BE2C (cell line): ENCODE data around the gene CHI3L1.

ENCODE experiments used
- DNase-seq: peaks from one replicate; pipeline ENCODE4 v3.0.0-alpha.2; 2020
- H3K27me3 ChIP-seq: fragments of 250-450 bp; sonication (Bioruptor Pico); 2 replicates; pipeline ENCODE4 v1.5.1; 2020; ENCODE audit warnings: mild to moderate bottlenecking
- H3K36me3 ChIP-seq: fragments of 250-450 bp; sonication (Bioruptor Pico); 2 replicates; pipeline ENCODE4 v1.5.1; 2020; ENCODE audit warnings: mild to moderate bottlenecking
- H3K4me1 ChIP-seq: fragments of 250-450 bp; sonication (Bioruptor Pico); 2 replicates; pipeline ENCODE4 v1.5.1; 2020
- H3K4me3 ChIP-seq: 2 replicates; pipeline ENCODE4 v1.5.1; 2011; ENCODE audit warnings: low read depth, low read length
- H3K9me3 ChIP-seq: fragments of 250-450 bp; sonication (Bioruptor Pico); 2 replicates; pipeline ENCODE4 v1.5.1; 2020
- TF ChIP-seq, protein P1 (sequence below): IDR thresholded peaks from 2 replicates; pipeline ENCODE4 v1.5.1; 2012; ENCODE audit warnings: mild to moderate bottlenecking, low read depth, low read length

Gene CHI3L1

DNA sequence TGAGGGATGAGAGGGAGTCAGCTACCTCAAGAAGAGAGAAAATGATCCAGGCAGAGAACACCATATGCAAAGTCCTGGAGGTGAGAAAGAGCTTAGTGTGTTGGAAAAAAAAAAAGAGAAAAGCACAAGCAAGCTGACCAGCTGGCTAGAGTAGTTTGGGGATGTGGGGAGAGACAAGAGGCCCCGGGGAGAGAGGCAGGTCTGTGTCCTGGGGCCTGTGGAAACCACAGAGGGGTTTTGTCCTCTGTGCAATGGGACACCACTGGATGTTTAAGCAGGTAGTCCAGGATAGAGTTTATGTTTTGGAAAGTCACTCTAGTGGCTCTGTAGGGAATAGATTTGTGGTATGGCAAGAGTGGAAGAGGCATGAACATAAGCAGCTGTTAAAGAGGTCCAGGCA, 14.4 kb upstream of the CHI3L1 start:
- no peak for DNase-seq
- no peak overlapping the region for H3K4me3 ChIP-seq
- no peaks in the 10 kb centered on the region for H3K36me3 ChIP-seq
- TF ChIP-seq, protein P1, sequence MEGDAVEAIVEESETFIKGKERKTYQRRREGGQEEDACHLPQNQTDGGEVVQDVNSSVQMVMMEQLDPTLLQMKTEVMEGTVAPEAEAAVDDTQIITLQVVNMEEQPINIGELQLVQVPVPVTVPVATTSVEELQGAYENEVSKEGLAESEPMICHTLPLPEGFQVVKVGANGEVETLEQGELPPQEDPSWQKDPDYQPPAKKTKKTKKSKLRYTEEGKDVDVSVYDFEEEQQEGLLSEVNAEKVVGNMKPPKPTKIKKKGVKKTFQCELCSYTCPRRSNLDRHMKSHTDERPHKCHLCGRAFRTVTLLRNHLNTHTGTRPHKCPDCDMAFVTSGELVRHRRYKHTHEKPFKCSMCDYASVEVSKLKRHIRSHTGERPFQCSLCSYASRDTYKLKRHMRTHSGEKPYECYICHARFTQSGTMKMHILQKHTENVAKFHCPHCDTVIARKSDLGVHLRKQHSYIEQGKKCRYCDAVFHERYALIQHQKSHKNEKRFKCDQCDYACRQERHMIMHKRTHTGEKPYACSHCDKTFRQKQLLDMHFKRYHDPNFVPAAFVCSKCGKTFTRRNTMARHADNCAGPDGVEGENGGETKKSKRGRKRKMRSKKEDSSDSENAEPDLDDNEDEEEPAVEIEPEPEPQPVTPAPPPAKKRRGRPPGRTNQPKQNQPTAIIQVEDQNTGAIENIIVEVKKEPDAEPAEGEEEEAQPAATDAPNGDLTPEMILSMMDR, result no peak
- H3K27me3 ChIP-seq, result no peaks in the 10 kb centered on the region
- no peaks in the 10 kb centered on the region for H3K9me3 ChIP-seq
- no peaks in the 10 kb centered on the region for H3K4me1 ChIP-seq

DNA sequence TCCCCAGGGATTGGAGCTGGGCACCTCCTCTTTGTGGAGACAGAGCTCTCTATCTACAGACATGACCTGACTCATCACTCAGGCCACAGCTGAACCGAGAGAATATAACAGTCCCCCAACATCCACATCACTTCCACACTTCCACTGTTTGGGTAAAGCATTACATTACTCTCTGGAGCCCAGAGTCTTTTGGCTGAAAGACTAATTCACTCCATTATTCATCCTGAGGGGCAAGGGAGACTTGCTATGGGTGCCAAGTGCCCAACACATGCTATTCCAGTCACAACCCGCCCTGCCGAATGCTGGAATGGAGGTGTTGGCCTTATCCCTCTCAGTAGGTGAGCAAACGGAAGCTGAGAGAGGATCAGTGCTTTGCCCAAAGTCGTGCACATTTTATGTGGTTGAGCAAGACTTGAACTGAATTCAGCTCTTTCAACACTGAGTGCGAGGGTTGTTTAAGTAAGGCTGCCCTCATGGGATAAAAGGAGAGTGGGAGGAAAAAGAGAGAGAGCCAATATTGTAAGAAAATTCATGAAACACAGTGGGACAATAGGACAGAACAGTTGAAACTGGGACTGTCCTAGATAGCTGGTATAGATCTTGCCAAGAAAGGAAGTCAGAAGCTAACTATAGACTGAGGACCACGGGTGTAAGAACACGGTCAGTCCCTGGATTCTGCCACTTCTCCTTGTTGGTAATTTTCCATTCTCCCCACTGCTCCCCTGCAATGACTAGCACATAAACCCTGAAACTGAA, 13.5 kb upstream of the CHI3L1 start:
- no peak for DNase-seq
- TF ChIP-seq, protein P1, result no peak
- H3K4me1 ChIP-seq, result no peaks in the 10 kb centered on the region

DNA sequence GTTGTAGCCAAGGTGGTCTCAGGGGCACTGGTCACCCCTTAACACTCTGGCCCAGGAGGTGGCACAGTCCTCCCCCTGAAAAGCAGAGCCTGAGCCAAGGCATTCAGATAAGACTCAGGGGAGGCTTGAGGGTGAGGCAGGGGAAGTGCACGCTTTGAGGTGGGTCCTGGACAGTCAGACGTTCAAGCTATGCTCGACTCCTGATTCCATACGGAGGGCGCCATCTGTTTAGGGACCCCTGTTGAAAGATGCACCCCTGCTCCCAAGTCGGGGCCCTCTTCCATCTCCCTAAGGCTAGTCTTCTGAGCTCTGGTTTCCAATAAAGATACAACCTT, 12.9 kb upstream of the CHI3L1 start:
- no peak overlapping the region for H3K4me3 ChIP-seq
- no peaks in the 10 kb centered on the region for H3K4me1 ChIP-seq
- no peak for DNase-seq
- TF ChIP-seq, protein P1, result no peak
- no peaks in the 10 kb centered on the region for H3K36me3 ChIP-seq
- no peaks in the 10 kb centered on the region for H3K27me3 ChIP-seq
- no peaks in the 10 kb centered on the region for H3K9me3 ChIP-seq

More for the DNA sequence above, 13.5 kb upstream of the CHI3L1 start:
- Histone ChIP-seq H3K36me3 (no peaks in the 10 kb centered on the region), H3K4me3 (no peak overlapping the region), H3K9me3 (no peaks in the 10 kb centered on the region), H3K27me3 (no peaks in the 10 kb centered on the region)

DNA sequence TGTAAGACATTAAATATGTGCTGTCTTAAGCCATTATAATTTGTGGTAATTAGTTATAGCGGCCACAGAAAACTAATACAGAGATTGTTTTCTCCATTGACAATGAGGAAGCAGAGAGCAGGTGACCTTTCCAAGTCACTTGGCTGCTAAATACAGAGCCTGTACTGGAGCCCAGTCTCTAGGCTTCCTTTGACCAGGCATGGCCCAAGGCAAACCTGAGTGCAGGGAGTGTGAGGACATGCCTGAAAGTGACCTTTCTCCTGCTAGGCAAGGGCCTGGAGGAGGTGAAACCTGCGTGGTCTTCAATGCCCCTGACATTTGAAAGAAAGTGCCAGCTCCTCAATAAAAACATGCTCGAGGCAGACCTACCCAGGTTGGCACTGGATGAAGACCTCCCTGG, 12.5 kb upstream of the CHI3L1 start:
- H3K36me3 ChIP-seq, result no peaks in the 10 kb centered on the region
- no peak overlapping the region for H3K4me3 ChIP-seq
- H3K27me3 ChIP-seq, result no peaks in the 10 kb centered on the region
- TF ChIP-seq, protein P1, result no peak
- H3K9me3 ChIP-seq, result no peaks in the 10 kb centered on the region
- DNase-seq, result no peak
- H3K4me1 ChIP-seq, result no peaks in the 10 kb centered on the region

DNA sequence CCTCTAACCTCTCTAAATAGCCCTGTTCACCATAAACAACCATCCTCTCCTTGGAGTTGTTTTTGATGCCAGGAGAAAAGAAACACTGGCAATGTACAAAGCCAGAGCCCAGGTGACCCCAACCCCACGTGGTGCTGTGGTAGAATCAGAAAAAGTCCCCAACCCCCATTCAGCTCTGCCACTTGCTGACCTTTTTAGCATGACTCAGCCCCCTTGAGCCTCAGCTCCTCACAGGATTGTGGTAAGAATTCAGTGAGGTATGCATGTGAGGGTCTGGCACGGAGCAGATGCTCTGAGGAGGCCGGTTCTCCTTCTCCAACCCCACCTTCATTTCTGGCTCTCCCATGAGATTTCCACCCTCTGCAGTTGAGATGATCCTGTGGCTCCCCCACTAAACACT, 11.1 kb upstream of the CHI3L1 start:
- no peak for DNase-seq
- Histone ChIP-seq H3K36me3 (no peaks in the 10 kb centered on the region), H3K4me1 (no peaks in the 10 kb centered on the region), H3K9me3 (no peaks in the 10 kb centered on the region), H3K27me3 (no peaks in the 10 kb centered on the region), H3K4me3 (no peak overlapping the region)
- TF ChIP-seq, protein P1, result no peak

DNA sequence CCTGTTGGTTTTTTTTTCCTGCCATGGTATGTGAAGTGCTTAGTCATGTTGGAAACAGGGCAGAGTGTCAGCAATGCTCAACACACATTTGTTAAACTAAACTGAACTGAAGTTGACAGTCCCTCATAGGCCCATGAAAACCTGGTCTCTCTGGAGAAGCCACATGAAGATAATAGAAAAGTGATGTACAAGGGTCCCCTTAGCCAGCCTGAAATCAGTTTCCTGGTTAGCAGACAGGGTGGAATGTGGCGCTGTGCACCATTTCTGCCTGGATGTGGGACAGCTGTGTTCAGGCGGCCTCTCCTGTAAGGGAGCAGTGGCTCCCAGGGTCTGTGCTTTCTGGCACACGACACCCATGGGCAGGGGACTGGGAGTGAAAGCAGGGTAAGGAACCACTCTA, 9.9 kb upstream of the CHI3L1 start:
- Histone ChIP-seq H3K36me3 (no peaks in the 10 kb centered on the region), H3K4me3 (no peak overlapping the region), H3K27me3 (no peaks in the 10 kb centered on the region), H3K4me1 (no peaks in the 10 kb centered on the region), H3K9me3 (no peaks in the 10 kb centered on the region)
- TF ChIP-seq, protein P1, result no peak
- no peak for DNase-seq
